GM19035 (cell line): Measurements from ENCODE around the gene EP400.
A peak's percentile ranks its signal among the peaks of the same experiment; 100 is the strongest.
"Not testable (repeated sequence)": the region's sequence is repeated elsewhere in the genome, so short reads cannot be mapped to it uniquely, and the experiment has no call there.

Source experiments
- ATAC-seq: cut with Tn5 transposase; IDR thresholded peaks from one replicate; pipeline ENCODE4 v1.9.1; 2021; ENCODE audit not compliant: unreplicated experiment

EP400 gene

DNA sequence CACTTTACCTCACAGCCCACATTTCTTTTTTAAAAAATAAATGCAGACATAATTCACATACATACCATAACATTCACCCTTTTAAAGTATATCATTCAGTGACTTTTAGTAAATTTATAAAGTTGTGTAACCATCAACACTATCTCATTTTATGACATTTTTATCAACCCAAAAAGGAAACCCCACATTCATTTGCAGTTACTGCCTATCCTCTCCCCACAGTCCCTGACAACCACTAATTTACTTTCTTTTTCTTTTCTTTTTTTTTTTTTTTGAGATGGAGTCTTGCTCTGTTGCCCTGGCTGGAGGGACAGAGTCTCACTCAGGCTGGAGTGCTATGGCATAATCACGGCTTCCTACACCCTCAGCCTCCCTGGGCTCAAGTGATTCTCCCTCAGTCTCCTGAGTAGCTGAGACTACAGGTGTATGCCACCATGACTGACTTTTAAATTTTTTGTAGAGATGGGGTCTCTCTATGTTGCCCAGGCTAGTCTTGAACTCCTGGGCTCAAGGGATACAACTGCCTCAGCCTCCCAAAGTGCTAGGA, 1.5 kb upstream of the EP400 start:
- ATAC-seq = no peak

DNA sequence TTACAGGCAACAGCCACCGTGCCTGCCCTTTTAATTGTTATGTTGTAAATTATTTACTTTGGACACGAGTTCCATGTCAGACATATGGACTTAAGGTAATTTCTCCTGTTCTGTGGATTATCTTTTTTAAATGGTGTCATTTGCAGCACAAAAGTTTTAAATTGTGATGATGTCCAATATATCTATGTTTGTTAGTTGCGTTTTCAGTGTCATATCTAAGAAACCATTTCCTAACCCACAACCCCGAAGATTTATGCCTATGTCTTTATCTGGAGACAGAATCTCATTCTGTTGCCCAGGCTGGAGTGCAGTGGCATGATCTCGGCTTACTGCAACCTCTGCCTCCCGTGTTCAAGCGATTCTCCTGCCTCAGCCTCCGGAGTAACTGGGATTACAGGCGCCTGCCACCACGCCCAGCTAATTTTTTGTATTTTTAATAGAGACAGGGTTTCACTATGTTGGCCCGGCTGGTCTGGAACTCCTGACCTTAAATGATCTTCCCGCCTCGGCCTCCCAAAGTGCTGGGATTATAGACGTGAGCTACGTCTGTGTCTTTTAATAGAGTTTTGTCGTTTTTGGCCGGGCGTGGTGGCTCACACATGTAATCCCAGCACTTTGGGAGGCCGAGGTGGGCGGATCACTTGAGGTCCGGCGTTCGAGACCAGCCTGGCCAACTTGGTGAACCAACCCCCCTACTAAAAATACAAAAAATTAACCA, 870 bp upstream of the EP400 start:
- not testable (repeated sequence) for ATAC-seq

DNA sequence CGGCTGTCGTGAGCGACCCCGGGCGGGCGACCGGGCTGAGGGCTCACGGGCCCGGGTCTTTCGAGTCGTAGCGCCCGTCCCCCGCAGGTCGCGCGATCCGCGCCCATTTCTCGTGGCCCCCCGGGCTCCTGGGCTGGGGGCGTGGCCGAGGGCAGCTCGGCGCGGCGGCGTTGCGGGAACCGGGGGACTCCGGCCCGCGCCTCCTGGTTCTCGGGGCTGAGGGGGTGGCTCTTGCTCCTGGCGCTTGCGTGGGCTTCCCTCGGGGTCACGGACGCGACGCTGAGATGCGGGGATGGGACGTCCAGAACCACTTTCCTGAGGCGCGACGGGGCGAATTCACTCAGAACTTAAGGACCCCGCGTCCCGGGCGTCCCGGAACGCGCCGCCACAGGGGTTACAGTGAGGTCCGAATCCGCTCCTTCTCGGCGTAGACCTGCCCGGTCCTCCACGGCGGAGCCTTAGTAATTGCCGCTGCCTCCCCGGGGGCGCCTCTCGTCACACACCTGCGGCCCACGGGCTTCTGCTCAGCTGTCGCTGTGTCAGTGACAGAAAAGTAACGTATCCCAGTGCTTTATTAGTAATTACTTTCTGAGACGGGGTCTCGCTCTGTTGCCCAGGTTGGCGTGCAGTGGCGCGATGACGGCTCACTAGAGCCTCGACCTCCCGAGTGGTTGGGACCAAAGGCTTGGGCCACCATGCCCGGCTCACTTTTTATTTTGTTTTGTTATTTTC, 606 bp downstream of the EP400 start:
- peak; percentile 42 for ATAC-seq

DNA sequence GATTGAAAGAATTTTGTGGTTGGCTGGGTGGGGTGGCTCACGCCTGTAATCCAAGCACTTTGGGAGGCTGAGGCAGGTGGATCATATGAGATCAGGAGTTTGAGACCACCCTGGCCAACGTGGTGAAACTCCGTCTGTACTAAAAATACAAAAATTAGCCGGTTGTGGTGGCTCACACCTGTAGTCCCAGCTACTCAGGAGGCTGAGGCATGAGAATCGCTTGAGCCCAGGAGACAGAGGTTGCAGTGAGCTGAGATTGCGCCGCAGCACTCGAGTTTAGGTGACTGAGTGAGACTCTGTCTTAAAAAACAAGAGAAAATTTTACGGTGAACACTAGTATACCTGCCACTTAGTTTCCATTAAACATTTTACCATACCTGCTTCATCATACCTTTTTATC, 4.1 kb downstream of the EP400 start:
- ATAC-seq = not testable (repeated sequence)

DNA sequence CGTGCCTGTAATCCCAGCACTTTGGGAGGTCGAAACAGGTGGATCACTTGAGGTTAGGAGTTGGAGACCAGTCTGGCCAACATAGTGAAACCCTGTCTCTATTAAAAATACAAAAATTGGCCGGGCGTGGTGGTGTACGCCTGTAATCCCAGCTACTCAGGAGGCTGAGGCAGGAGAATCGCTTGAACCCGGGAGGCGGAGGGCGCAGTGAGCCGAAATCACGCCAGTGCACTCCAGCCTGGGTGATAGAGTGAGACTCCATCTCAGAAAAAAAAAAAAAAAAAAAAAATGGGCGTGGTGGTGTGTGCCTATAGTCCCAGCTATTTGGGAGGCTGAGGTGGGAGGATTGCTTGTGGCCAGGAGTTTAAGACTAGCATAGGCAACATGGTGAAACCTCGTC, 4.7 kb downstream of the EP400 start:
- ATAC-seq = not testable (repeated sequence)

DNA sequence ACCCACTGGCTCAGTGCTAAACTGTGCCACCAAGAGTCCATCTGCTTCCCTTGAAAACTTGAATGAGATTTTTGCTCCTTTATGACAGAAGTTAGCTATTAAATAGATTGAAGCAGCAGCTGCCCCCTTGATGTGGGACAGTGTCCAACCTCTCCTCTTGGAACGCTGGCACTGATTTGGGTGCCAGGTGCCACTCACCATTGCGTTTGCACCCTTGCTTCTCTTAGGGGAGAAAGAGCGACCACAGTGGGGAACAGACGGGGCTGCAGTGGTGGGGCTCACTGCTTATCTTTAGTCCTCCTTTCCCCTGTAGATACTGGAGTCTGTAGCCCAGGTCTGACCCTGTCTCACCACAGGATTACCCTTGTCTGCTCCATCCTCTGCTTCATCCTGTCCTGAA, 9.4 kb downstream of the EP400 start:
- no peak for ATAC-seq

DNA sequence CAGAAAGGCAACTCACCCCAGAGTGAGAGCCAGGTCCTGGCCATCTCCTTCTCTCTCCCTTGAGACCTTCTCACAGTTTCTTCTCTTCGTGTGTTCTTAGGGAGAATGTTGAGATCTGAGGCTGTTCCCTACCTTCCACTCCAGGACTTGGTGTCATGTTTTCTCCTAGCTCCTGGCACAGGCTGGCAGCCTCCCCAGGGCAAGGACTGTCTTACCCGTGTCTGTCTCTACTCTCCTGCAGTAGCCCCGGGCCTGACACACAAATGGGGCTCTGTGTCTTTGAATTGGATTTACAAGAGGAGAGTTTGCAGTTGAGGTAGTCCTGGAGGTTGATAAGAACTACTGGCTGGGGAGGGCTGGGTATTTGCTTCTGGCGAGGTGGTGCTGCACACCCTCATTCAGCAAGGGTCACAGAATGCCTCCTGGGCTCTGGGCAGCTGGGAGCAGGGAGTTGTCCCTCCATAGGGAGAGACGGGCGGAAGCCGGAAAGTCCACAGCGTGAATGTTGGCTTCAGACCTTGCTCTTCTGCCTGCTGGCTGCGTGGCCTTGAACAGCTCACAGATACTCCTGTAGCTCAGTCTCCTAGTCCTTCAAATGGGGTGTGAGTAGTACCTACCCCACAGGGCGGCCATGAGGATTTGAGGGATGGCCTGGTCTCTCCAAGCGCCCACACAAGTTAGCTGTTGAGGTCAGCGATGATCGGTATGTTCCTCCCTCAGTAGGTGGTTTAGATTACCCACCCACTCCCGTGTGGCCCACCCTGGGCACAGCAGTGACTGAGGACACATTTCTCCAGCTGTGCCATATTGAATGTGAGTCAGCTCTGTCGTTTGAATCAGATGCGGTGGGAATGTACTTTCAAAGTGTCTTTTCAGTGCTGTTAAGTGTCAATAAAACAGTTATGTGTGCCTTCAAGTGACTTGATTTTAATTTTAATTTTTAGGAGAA, 10.2 kb downstream of the EP400 start:
- ATAC-seq = no peak

DNA sequence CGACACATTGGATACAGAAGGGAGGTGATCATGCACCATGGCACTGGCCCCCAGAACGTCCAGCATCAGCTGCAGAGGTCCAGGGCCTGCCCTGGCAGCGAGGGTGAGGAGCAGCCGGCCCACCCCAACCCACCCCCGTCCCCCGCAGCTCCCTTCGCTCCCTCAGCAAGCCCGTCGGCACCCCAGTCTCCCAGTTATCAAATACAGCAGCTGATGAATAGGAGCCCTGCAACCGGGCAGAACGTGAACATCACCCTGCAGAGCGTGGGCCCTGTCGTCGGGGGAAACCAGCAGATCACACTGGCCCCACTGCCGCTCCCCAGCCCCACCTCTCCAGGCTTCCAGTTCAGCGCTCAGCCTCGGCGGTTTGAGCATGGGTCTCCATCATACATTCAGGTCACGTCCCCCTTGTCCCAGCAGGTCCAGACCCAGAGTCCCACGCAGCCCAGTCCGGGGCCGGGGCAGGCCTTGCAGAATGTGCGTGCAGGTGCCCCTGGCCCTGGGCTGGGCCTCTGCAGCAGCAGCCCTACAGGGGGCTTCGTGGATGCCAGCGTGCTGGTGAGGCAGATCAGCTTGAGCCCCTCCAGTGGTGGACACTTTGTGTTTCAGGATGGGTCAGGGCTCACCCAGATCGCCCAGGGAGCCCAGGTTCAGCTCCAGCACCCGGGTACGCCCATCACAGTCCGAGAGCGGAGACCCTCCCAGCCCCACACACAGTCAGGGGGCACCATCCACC, 11.0 kb downstream of the EP400 start:
- ATAC-seq = not testable (repeated sequence)

DNA sequence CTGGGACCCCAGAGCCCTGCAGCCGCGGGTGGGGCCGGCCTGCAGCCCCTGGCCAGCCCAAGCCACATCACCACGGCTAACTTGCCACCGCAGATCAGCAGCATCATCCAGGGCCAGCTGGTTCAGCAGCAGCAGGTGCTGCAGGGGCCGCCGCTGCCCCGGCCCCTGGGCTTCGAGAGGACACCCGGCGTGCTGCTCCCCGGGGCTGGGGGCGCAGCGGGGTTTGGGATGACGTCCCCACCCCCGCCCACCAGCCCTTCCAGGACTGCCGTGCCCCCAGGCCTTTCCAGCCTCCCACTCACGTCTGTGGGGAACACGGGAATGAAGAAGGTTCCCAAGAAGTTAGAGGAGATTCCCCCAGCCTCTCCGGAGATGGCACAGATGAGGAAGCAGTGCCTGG, 11.6 kb downstream of the EP400 start:
- not testable (repeated sequence) for ATAC-seq

DNA sequence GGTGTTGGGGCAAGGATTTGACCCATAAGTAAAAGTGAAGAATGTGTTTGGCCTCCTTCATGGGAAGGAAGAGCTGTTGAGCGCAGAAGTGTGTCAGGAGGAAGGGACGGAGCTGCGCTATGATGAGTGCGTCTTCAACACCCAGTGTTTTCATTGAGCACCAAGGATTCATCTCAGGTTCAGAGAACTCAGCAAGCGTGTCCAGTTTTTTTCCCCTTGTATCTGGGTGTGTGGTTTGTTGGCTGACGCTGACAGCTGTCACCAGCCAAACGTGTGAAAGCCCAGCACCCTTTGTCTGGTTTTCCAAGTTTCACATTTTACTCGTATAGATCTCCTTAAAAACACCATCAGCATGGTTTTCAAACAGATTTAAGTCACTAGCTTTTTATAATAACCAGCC, 12.3 kb downstream of the EP400 start:
- no peak for ATAC-seq

DNA sequence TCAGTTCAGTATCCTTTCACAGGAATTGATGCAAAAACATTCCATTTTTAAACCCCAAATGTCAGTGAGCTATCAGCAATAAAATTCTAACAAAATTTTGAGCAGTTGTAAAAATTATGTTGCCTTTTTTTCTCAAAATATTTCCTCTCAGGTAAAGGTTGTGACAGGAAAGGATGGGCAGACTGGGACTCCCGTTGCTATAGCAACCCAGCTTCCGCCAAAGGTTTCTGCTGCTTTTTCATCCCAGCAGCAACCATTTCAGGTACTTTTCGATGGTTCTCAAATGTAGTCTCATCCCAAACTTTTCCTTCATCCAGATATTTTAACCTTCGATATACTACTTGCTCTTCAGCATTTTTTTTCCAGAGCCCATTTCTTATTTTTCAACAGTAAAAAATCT, 13.6 kb downstream of the EP400 start:
- ATAC-seq = no peak

DNA sequence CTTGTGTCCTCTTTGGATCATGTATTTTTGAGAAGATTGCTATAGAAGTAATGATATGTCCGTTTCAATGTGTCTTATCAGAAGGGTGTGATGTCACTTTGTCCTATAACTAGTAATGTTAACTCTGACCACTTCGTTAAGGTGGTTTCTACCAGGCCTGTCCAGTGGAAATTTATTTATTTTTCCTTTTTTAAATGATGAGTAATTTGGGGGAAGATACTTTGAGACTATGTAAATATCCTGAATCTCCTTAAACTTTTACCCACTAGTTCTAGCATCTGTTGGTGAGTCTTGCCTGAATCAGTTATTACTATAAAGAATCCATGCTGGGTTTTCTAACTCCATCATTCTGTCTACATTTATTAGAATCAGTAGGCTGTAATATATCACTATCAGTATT, 15.3 kb downstream of the EP400 start:
- no peak for ATAC-seq

DNA sequence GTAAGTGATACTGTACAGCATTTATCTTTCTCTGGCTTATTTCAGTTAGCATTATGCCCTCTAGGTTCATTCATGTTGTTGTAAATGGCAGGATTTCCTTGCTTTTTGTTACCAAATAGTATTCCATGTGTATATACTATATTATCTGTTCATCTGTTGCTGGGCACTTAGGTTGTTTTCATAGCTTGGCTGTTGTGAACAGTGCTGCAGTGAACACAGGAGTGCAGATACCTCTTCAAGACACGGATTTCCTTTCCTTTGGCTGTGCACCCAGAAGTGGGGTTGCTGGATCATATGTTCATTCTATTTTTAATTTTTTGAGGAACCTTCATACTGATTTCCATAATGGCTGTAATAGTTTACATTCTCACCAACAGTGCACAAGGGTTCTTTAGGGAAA, 21.5 kb downstream of the EP400 start:
- no peak for ATAC-seq

DNA sequence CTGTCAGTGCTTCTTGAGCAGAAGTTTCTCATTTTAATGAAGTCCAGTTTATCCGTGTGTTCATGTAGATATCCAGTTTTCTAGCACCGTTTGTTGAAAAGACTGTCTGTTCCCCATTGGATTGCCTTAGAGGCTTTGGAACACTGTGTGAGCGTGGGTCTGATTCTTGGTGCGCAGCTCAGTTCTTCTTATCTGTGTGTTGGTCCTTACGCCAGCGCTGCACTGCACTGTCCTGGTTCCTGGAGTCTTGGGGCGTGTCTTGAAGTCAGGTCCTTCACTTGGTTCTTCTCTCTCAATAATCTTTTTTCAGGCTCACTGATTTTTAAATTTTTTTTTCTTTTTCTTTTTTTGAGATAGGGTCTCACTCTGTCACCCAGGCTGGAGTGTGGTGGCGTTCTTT, 25.5 kb downstream of the EP400 start:
- no peak for ATAC-seq

DNA sequence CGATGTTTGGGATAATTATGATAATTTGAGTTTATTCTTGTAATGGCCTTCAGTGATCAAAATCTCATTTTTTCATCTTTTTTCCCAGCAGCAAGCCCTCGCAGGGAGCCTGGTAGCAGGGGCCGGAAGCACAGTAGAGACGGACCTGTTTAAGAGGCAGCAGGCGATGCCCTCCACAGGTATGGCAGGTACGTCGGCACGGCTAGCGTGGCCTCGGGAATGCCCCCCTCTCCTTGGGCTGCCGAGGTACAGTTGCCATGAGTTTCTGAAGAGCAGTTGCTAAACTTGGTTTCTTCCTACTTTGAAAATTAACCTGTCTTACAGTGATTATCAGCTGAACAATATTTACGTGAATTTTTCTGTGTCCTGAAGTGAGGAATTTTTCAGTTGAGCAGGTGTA, 29.9 kb downstream of the EP400 start:
- no peak for ATAC-seq

DNA sequence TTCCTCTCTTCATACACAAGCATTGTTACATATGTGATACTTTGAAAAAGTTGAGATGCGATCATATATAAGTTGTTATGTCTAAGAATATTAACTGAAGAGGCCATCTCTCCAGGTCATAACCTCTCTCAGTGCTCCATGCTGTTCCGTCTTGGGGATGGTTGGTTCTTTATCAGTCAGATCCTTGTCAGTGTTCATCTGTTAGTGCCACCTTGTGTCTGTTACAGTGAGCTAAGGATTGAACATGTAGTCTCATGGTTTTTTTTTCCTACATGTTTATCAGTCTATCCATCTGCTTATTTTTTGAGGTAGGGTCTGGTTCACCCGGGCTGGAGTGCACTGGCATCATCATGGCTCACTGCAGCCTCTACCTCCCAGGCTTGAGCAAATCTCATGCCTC, 30.5 kb downstream of the EP400 start:
- ATAC-seq = no peak

DNA sequence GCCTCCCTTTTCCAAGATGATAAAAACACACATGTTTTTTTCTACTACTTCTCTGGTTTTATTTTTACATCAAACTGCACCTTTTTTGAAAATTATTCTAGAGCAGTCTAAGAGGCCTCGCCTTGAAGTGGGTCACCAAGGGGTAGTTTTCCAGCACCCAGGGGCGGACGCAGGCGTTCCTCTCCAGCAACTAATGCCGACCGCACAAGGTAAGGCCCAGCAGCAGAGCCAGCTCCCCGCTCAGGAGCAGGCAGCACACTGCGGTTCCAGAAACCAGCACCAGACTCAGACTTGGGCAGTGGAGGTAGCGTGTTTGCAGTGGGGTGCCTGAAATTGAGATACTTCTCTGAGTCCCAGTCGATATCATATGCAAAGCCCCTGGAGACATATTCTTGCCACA, 31.6 kb downstream of the EP400 start:
- ATAC-seq = no peak

DNA sequence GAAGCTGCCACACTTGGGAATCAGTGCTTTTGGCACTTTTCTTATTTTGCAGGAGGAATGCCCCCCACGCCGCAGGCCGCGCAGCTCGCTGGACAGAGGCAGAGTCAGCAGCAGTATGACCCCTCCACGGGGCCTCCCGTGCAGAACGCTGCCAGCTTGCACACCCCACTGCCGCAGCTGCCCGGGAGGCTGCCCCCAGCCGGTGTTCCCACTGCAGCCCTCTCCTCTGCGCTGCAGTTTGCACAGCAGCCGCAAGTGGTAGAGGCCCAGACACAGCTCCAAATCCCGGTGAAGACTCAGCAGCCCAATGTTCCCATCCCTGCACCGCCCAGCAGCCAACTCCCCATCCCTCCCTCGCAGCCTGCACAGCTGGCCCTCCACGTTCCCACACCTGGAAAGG, 32.3 kb downstream of the EP400 start:
- no peak for ATAC-seq

DNA sequence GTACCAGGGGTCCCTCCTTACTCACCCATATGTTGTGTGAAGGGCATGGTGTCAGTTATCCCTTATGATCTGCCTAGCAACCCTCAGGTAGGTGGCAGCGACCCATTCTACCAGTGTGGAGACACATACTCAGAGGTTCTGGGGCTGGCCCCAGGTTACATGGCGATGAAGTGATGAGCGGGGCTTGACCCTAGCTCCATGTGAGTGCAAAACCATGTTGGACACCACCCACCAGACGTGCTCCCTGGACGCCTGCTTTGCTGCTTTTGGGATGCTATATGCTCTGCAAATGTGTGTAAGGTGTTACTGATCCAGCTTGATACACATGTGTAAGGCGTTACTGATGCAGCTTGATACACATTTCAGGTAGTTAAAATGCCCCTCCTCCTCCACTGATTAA, 33.3 kb downstream of the EP400 start:
- no peak for ATAC-seq

DNA sequence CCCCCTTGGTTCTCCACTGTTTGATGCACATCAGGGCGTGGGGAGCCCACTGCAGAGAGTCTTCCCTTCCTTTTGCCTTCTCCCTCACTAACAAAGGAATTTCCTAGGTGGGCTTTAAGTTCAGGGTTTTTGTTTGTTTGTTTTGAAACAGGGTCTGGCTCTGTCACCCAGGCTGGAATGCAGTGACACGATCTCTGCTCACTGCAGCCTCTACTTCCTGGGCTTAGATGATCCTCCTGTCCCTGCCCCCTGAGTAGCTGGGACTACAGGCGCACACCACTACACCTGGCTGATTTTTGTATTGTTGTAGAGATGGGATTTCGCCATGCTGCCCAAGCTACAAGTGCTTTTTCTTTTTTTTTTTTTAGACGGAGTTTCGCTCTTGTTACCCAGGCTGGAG, 33.8 kb downstream of the EP400 start:
- no peak for ATAC-seq

DNA sequence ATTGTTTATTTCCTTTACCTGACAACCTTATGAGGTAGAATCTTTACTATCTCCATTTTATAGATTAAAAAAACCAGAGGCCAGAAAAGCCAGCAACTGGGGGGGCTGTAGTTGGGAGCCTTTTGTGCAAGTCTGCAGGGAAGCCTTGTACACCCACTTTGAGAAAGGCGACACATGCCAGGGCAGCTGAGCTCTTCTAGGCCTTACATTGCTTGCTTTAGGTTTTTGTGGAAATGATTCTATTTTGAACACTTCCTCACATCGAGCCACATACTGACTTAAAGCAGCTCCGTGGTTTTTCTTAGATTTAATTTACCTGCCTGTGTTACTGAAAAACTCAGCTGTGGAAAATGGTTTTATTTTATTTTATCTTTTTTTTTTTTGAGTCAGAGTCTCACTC, 34.6 kb downstream of the EP400 start:
- no peak for ATAC-seq
